NT2/D1 (cell line): ENCODE data around the gene CD86.

Experiments used
- SUZ12 ChIP-seq: IDR thresholded peaks from 2 replicates; pipeline ENCODE4 v1.6.1; 2011; ENCODE audit not compliant: insufficient read length, insufficient read depth; ENCODE audit errors: extremely low read depth
- YY1 ChIP-seq: IDR thresholded peaks from 2 replicates; pipeline ENCODE4 v1.6.1; 2011; ENCODE audit not compliant: insufficient read length, insufficient read depth
- ZNF274 ChIP-seq: IDR thresholded peaks from 2 replicates; pipeline ENCODE4 v1.6.1; 2011; ENCODE audit warnings: mild to moderate bottlenecking, low read depth, low read length

GRCh38 chr3:122112754-122113153, 57.6 kb downstream of the CD86 start:
- TF ChIP-seq SUZ12 (no peak), YY1 (no peak), ZNF274 (no peak)
